B cell (primary cell): ENCODE results near the gene SPP1. TPM values are rescaled to one million over a fixed set of nuclear protein-coding genes. Genes with fewer than 3 reads are reported as not detected.

Experiments used
- ATAC-seq: fragments of 200-7000 bp; cut with Tn5 transposase; one replicate; pipeline ENCODE4 v1.10.0; 2021; ENCODE audit warnings: low read depth, mild to moderate bottlenecking, moderate number of reproducible peaks, moderate library complexity
- CTCF ChIA-PET: fragments of 350-600 bp; sonication (Branson Sonifier 250); formaldehyde crosslinking; loops from one replicate; lab custom pipeline; 2021; ENCODE audit warnings: antibody characterized with exemption, inconsistent platforms; lab: Charles Lee
- POLR2A ChIA-PET: fragments of 350-600 bp; sonication (Branson Sonifier 250); formaldehyde crosslinking; loops from one replicate; lab custom pipeline; 2021; ENCODE audit warnings: antibody characterized with exemption; lab: Charles Lee
- DNase-seq: peaks from one replicate; pipeline ENCODE4 v3.0.0; 2013
- H2AFZ ChIP-seq: 2 replicates; pipeline ENCODE4 v1.6.1; 2012; ENCODE audit warnings: mild to moderate bottlenecking, low read depth, low read length; ENCODE audit not compliant: insufficient read depth, poor library complexity, severe bottlenecking
- H3K27ac ChIP-seq, 2 donors: 1 replicate in 1 of 2; 2 replicates in 1 of 2; pipeline ENCODE4 v1.5.1; 2012 to 2013; ENCODE audit warnings: low read length in 2 of 2, mild to moderate bottlenecking in 2 of 2, moderate library complexity in 1 of 2
- H3K27me3 ChIP-seq, 4 experiments: fragments of 200-600 bp in 1 of 4; sonication (generic) in 1 of 4; replicated peaks in 1 of 4; 1 replicate in 2 of 4; 2 replicates in 2 of 4; pipeline versions ENCODE4 v1.6.1 to v1.7.0; 2013 to 2016; ENCODE audit warnings: low read length in 3 of 4, mild to moderate bottlenecking in 2 of 4, mixed read lengths in 1 of 4, moderate library complexity in 1 of 4; ENCODE audit not compliant: insufficient read depth in 4 of 4, control insufficient read depth in 3 of 4; ENCODE audit errors: control extremely low read depth in 1 of 4
- H3K36me3 ChIP-seq, 2 experiments: replicated peaks in 1 of 2; 1 replicate in 1 of 2; 2 replicates in 1 of 2; pipeline versions ENCODE4 v1.6.1 to v1.7.1; 2013; ENCODE audit warnings: low read length in 1 of 2; ENCODE audit not compliant: insufficient read depth in 2 of 2, control insufficient read depth in 1 of 2; ENCODE audit errors: control extremely low read depth in 1 of 2, extremely low read depth in 1 of 2
- H3K4me1 ChIP-seq, 2 donors: fragments of 200-600 bp in 1 of 2; sonication (generic) in 1 of 2; 1 replicate in 1 of 2; 2 replicates in 1 of 2; pipeline versions ENCODE4 v1.5.1 to v1.6.1; 2013 to 2017; ENCODE audit warnings: low read length in 2 of 2; ENCODE audit not compliant: control insufficient read depth in 2 of 2, insufficient read depth in 2 of 2
- H3K4me2 ChIP-seq: replicated peaks from 2 replicates; pipeline ENCODE3; 2012; ENCODE audit warnings: mild to moderate bottlenecking, low read depth, low read length; ENCODE audit not compliant: poor library complexity, severe bottlenecking
- H3K4me3 ChIP-seq, 5 experiments: fragments of 200-600 bp in 1 of 5; sonication (generic) in 1 of 5; 1 replicate in 3 of 5; 2 replicates in 2 of 5; pipeline versions ENCODE4 v1.5.1 to v1.7.0; 2011 to 2016; ENCODE audit warnings: low read length in 4 of 5, mild to moderate bottlenecking in 4 of 5, low read depth in 2 of 5, control low read depth in 1 of 5, moderate library complexity in 1 of 5; ENCODE audit not compliant: insufficient read depth in 1 of 5; ENCODE audit errors: control extremely low read depth in 1 of 5, extremely low read depth in 1 of 5
- H3K79me2 ChIP-seq: fragments of 200-600 bp; sonication (generic); one replicate; pipeline ENCODE4 v1.6.0; 2016; ENCODE audit warnings: low read length; ENCODE audit not compliant: control insufficient read depth, insufficient read depth
- H3K9ac ChIP-seq: fragments of 200-600 bp; sonication (generic); 2 replicates; pipeline ENCODE4 v1.6.1; 2017; ENCODE audit warnings: mild to moderate bottlenecking, low read length, moderate library complexity
- H3K9me3 ChIP-seq, 3 donors: one replicate each; pipeline versions ENCODE4 v1.6.1 to v1.7.1; 2013; ENCODE audit warnings: low read length in 2 of 3; ENCODE audit not compliant: control insufficient read depth in 2 of 3, insufficient read depth in 1 of 3; ENCODE audit errors: control extremely low read depth in 1 of 3
- H4K20me1 ChIP-seq: 2 replicates; pipeline ENCODE4 v1.6.0; 2012; ENCODE audit warnings: mild to moderate bottlenecking, low read length; ENCODE audit not compliant: insufficient read depth, control insufficient read depth, poor library complexity, severe bottlenecking
- H3K27ac Mint-ChIP-seq: one replicate; pipeline ENCODE4 v1.8.0; 2021; ENCODE audit warnings: mixed read lengths
- H3K27me3 Mint-ChIP-seq: one replicate; pipeline ENCODE4 v1.8.0; 2021; ENCODE audit warnings: mixed read lengths
- H3K4me1 Mint-ChIP-seq: one replicate; pipeline ENCODE4 v1.8.0; 2021; ENCODE audit warnings: mixed read lengths
- H3K4me3 Mint-ChIP-seq: one replicate; pipeline ENCODE4 v1.8.0; 2021; ENCODE audit warnings: mixed read lengths
- H3K9me3 Mint-ChIP-seq: one replicate; pipeline ENCODE4 v1.8.0; 2022; ENCODE audit warnings: mixed read lengths; ENCODE audit not compliant: insufficient read depth
- CTCF ChIP-seq: fragments of 200-600 bp; IDR thresholded peaks from one replicate; pipeline ENCODE4 v1.8.0; 2022; ENCODE audit warnings: antibody characterized with exemption, mild to moderate bottlenecking
- EZH2 ChIP-seq: IDR thresholded peaks from 2 replicates; pipeline ENCODE4 v1.6.1; 2012; ENCODE audit warnings: borderline replicate concordance, low read depth, mild to moderate bottlenecking, moderate library complexity, low read length; ENCODE audit not compliant: insufficient read depth, poor library complexity, severe bottlenecking
- WGBS: methylation state at CpG from one replicate; pipeline ENCODE4 v1.1.5; 2013; ENCODE audit warnings: missing lambda C conversion rate; ENCODE audit not compliant: insufficient coverage; 5-methylcytosine and 5-hydroxymethylcytosine counted together
- intact Hi-C: fragments of 100-400 bp; cut with micrococcal nuclease; formaldehyde crosslinking; loops from one replicate; pipeline ENCODE4 v1.10.0; 2022
- polyA plus RNA-seq: library from polyadenylated mRNA; depleted of rRNA; stranded (reverse); fragments of >200 nt; gene quantifications from 2 replicates; pipeline ENCODE4 v1.2.3, GENCODE V29; 2012
- total RNA-seq, 2 donors: library from RNA; stranded (reverse); fragments of 120-200 nt in 1 of 2; gene quantifications; 1 replicate in 1 of 2; 2 replicates in 1 of 2; pipeline versions ENCODE4 v1.2.3 to v1.2.4, GENCODE V29; 2013 to 2022

SPP1 gene
- total and polyA plus RNA-seq, 2 donors (not counting 1 experiment from before 2014, with no cell fraction given) = not detected

- Histone ChIP-seq H3K36me3 (no peaks in the 10 kb centered on the region), H3K9me3 (no peaks in the 10 kb centered on the region), H3K4me1 (peaks cover 4% of the 10 kb centered on the region in 2 donors), H3K27me3 (no peaks in the 10 kb centered on the region), H3K4me3 (no peak overlapping the region), H3K79me2 (peaks cover 10% of the 10 kb centered on the region), H3K9ac (no peak overlapping the region), H3K4me2 (no peak overlapping the region), H4K20me1 (no peaks in the 10 kb centered on the region), H2AFZ (no peak overlapping the region), H3K27ac (no peak overlapping the region)
- no peak overlapping the region for H3K27ac Mint-ChIP-seq
- H3K27me3 Mint-ChIP-seq = no peaks in the 10 kb centered on the region
- intact Hi-C loops = no loop called here
- H3K9me3 Mint-ChIP-seq = no peaks in the 10 kb centered on the region
- peaks cover 8% of the 10 kb centered on the region for H3K4me1 Mint-ChIP-seq
- ChIA-PET POLR2A (no interaction called here), CTCF (no interaction called here)
- TF ChIP-seq CTCF (no peak), EZH2 (no peak)
- DNase-seq (no peak), ATAC-seq (no peak)
- H3K4me3 Mint-ChIP-seq = no peak overlapping the region
- WGBS = no CpG with 5 or more reads among the region's 7 CpGs
These were observed 42.2 kb downstream of the SPP1 start for GRCh38 chr4:88017516-88018297.

- no peak for ATAC-seq
- Histone ChIP-seq H3K36me3 (peaks cover 0 to 1% of the 10 kb centered on the region in 2 experiments), H3K79me2 (peaks cover 5% of the 10 kb centered on the region), H3K27me3 (no peaks in the 10 kb centered on the region), H4K20me1 (no peaks in the 10 kb centered on the region), H3K27ac (no peak overlapping the region), H3K4me2 (no peak overlapping the region), H3K4me3 (no peak overlapping the region), H2AFZ (no peak overlapping the region), H3K9me3 (no peaks in the 10 kb centered on the region), H3K4me1 (no peaks in the 10 kb centered on the region), H3K9ac (no peak overlapping the region)
- CTCF ChIA-PET = no interaction called here
- H3K4me1 Mint-ChIP-seq = peaks cover 3% of the 10 kb centered on the region
- no peak overlapping the region for H3K4me3 Mint-ChIP-seq
- TF ChIP-seq EZH2 (no peak), CTCF (no peak)
- no peak for DNase-seq
- POLR2A ChIA-PET = no interaction called here
- intact Hi-C loops = no loop called here
- no peaks in the 10 kb centered on the region for H3K9me3 Mint-ChIP-seq
- WGBS = 100% methylated on average over 1 of the region's 5 CpGs
- H3K27me3 Mint-ChIP-seq = no peaks in the 10 kb centered on the region
- no peak overlapping the region for H3K27ac Mint-ChIP-seq
These were observed 43.0 kb downstream of the SPP1 start for GRCh38 chr4:88018466-88018865.
